K562 (cell line): ENCODE results near the gene SLC17A1. TPM values are rescaled to one million over a fixed set of nuclear protein-coding genes. Genes with fewer than 3 reads are reported as not detected.
"Not testable (repeated sequence)": the region's sequence is repeated elsewhere in the genome, so short reads cannot be mapped to it uniquely, and the experiment has no call there.

Experiments used
- ATAC-seq: fragments of 200-7000 bp; cut with Tn5 transposase; 3 replicates; pipeline ENCODE4 v1.9.1; 2020; ENCODE audit warnings: moderate library complexity
- BruUV-seq: library from RNA; stranded (reverse); fragments of 400-500 nt; replicated peaks from 2 replicates; lab custom pipeline; 2021; lab: Mats Ljungman, UMichigan
- CTCF ChIA-PET: fragments of 300-600 bp; formaldehyde crosslinking; extraction: SDS; loops from one replicate; lab custom pipeline; 2021; ENCODE audit warnings: low intra/inter-chr PET ratio; lab: Yijun Ruan, JAX
- POLR2A ChIA-PET: fragments of 300-600, 350-650 bp; sonication (Branson Sonifier 250); formaldehyde crosslinking; extraction: SDS; loops from one replicate; lab custom pipeline; 2021; ENCODE audit warnings: antibody characterized with exemption, inconsistent platforms; lab: Yijun Ruan, JAX
- DNase-seq, 4 experiments: peaks; one replicate each; pipeline versions ENCODE4 v3.0.0 to v3.0.0-alpha.2; 2011 to 2018; ENCODE audit warnings: low spot score in 3 of 4, mixed read lengths in 3 of 4; ENCODE audit errors: extremely low read depth in 1 of 4
- FAIRE-seq: peaks from 2 replicates; lab custom pipeline; 2011; peaks lifted over from hg19 to GRCh38; lab: Jason Lieb, UNC
- H2AFZ ChIP-seq: 2 replicates; pipeline ENCODE4 v1.6.0; 2011; ENCODE audit warnings: low read depth, low read length, control low read depth, inconsistent platforms
- H3K27ac ChIP-seq: fragments of 200-600 bp; 3 replicates; pipeline ENCODE4 v1.8.0; 2011; ENCODE audit warnings: low read depth, mild to moderate bottlenecking, control low read depth, inconsistent platforms, low read length, moderate library complexity, mixed read lengths; ENCODE audit errors: extremely low read depth
- H3K27me3 ChIP-seq, 2 experiments: fragments of 300-600 bp in 1 of 2; 2 replicates in 1 of 2; 3 replicates in 1 of 2; pipeline versions ENCODE4 v1.6.0 to v1.8.0; 2011; ENCODE audit warnings: inconsistent platforms in 2 of 2, low read length in 2 of 2, mild to moderate bottlenecking in 1 of 2, mixed read lengths in 1 of 2, moderate library complexity in 1 of 2; ENCODE audit not compliant: control insufficient read depth in 2 of 2, insufficient read depth in 2 of 2
- H3K36me3 ChIP-seq: fragments of 300-600 bp; 3 replicates; pipeline ENCODE4 v1.8.0; 2011; ENCODE audit warnings: mild to moderate bottlenecking, low read length, inconsistent platforms; ENCODE audit not compliant: control insufficient read depth, insufficient read depth
- H3K4me1 ChIP-seq, 2 experiments: fragments of 200-600 bp in 1 of 2; replicated peaks in 1 of 2; 2 replicates in 1 of 2; 3 replicates in 1 of 2; pipeline versions ENCODE4 v1.5.1 to v1.8.0; 2011; ENCODE audit warnings: inconsistent platforms in 2 of 2, low read length in 2 of 2, mild to moderate bottlenecking in 1 of 2, mixed read lengths in 1 of 2, moderate library complexity in 1 of 2; ENCODE audit not compliant: control insufficient read depth in 2 of 2, insufficient read depth in 2 of 2
- H3K4me2 ChIP-seq: 2 replicates; pipeline ENCODE4 v1.6.1; 2011; ENCODE audit warnings: low read length, control low read depth, inconsistent platforms, mixed read lengths; ENCODE audit not compliant: insufficient read depth
- H3K4me3 ChIP-seq: fragments of 200-600 bp; sonication (generic), shearing (Covaris generic); 2 replicates; pipeline ENCODE4 v1.5.1; 2016; ENCODE audit warnings: control low read depth, inconsistent platforms
- H3K79me2 ChIP-seq: fragments of 200-600 bp; 3 replicates; pipeline ENCODE4 v1.8.0; 2011; ENCODE audit warnings: low read length, inconsistent platforms; ENCODE audit not compliant: control insufficient read depth, insufficient read depth
- H3K9ac ChIP-seq, 2 experiments: 2 replicates each; pipeline versions ENCODE4 v1.6.0 to v1.6.1; 2011; ENCODE audit warnings: low read depth in 2 of 2, low read length in 2 of 2, control low read depth in 1 of 2, inconsistent platforms in 1 of 2, mild to moderate bottlenecking in 1 of 2, mixed read lengths in 1 of 2; ENCODE audit not compliant: insufficient read depth in 1 of 2
- H3K9me1 ChIP-seq: one replicate; pipeline ENCODE4 v1.6.0; 2011; ENCODE audit warnings: inconsistent platforms, mild to moderate bottlenecking, low read length, moderate library complexity; ENCODE audit not compliant: control insufficient read depth, insufficient read depth
- H3K9me3 ChIP-seq: replicated peaks from 2 replicates; pipeline ENCODE4 v1.5.1; 2011; ENCODE audit warnings: low read depth, low read length, inconsistent platforms; ENCODE audit not compliant: control insufficient read depth, insufficient read depth
- H4K20me1 ChIP-seq: replicated peaks from 2 replicates; pipeline ENCODE4 v1.6.1; 2011; ENCODE audit warnings: low read length, inconsistent platforms, mixed read lengths; ENCODE audit not compliant: control insufficient read depth, insufficient read depth
- ATF7 ChIP-seq: fragments of 450-650 bp; IDR thresholded peaks from 2 replicates; pipeline ENCODE4 v1.7.1; 2014; ENCODE audit warnings: mild to moderate bottlenecking, moderate library complexity
- PHF20 ChIP-seq: fragments of 450-650 bp; IDR thresholded peaks from 2 replicates; pipeline ENCODE4 v1.6.1; 2018; ENCODE audit not compliant: partially characterized antibody
- POU5F1 ChIP-seq: fragments of 150-350 bp; IDR thresholded peaks from 2 replicates; pipeline ENCODE4 v1.6.1; 2014; ENCODE audit warnings: borderline replicate concordance, low read length, low read depth, mild to moderate bottlenecking; ENCODE audit not compliant: partially characterized antibody
- PPARD ChIP-seq: fragments of 250-450 bp; sonication (Bioruptor Pico); IDR thresholded peaks from 2 replicates; pipeline ENCODE4 v1.8.0; 2022; ENCODE audit warnings: inconsistent platforms, mild to moderate bottlenecking, moderate library complexity
- SAFB2 ChIP-seq: fragments of 200-400 bp; formaldehyde crosslinking; IDR thresholded peaks from 2 replicates; pipeline ENCODE4 v1.6.1; 2018; ENCODE audit warnings: borderline replicate concordance, low read length, low read depth, moderate library complexity; ENCODE audit not compliant: severe bottlenecking
- SOX6 ChIP-seq: fragments of 450-650 bp; IDR thresholded peaks from 2 replicates; pipeline ENCODE4 v1.6.1; 2014; ENCODE audit warnings: mild to moderate bottlenecking
- SPI1 ChIP-seq: IDR thresholded peaks from 2 replicates; pipeline ENCODE4 v1.6.1; 2011; ENCODE audit warnings: low read depth, low read length, control low read depth, borderline replicate concordance
- TFAM ChIP-seq: fragments of 250-450 bp; sonication (Bioruptor Pico); conservative IDR thresholded peaks from 2 replicates; pipeline ENCODE4 v1.5.0; 2021; ENCODE audit warnings: mild to moderate bottlenecking, moderate library complexity
- ZNF146 ChIP-seq: IDR thresholded peaks from one replicate; pipeline ENCODE4 v1.6.1; 2018; ENCODE audit warnings: missing compliant biosample characterization; ENCODE audit not compliant: unreplicated experiment
- ZNF23 ChIP-seq: fragments of 250-450 bp; sonication (Bioruptor Pico); IDR thresholded peaks from 2 replicates; pipeline ENCODE4 v1.4.0; 2020; ENCODE audit warnings: mild to moderate bottlenecking
- WGBS: fragments of 100-300 bp; shearing (Covaris generic); methylation state at CpG from one replicate; pipeline ENCODE4 v1.1.6; 2016; ENCODE audit warnings: low coverage, mixed read lengths; ENCODE audit not compliant: insufficient coverage; ENCODE audit errors: missing lambda C conversion rate; 5-methylcytosine and 5-hydroxymethylcytosine counted together
- in situ Hi-C: fragments of 300-500 bp; cut with MboI; formaldehyde crosslinking; loops from 4 replicates; pipeline ENCODE4 v1.15.0; 2018; ENCODE audit warnings: inconsistent platforms, mixed read lengths
- intact Hi-C: fragments of 100-400 bp; cut with micrococcal nuclease; formaldehyde crosslinking; loops from 2 replicates; pipeline ENCODE4 v1.14.2; 2022
- polyA plus RNA-seq, 8 experiments: library from polyadenylated mRNA; depleted of rRNA in 4 of 8; stranded (reverse) in 5 of 8; unstranded in 3 of 8; fragments of >200 nt; fragmentation: Nextera tagmentation in 2 of 8; fragmentation: Illumina TruSeq in 1 of 8; extraction: Ambion mirVana in 2 of 8; extraction: Trizol in 1 of 8; gene quantifications; 2 replicates each; pipeline versions ENCODE4 v1.2.1 to v1.2.3, GENCODE V29; 2011 to 2014; ENCODE audit warnings: inconsistent platforms in 1 of 8, missing spikeins in 1 of 8
- total RNA-seq, 7 experiments: library from RNA; depleted of rRNA in 6 of 7; stranded (reverse); fragments of >200 nt in 6 of 7; fragmentation: Illumina TruSeq in 2 of 7; extraction: Trizol in 2 of 7; gene quantifications; 2 replicates each; pipeline versions ENCODE4 v1.2.1 to v1.2.3, GENCODE V29; 2011 to 2021; ENCODE audit warnings: low replicate concordance in 1 of 7
- TF ChIP-seq, protein P1 (sequence below): fragments of 250-450 bp; sonication (Bioruptor Pico); IDR thresholded peaks from 2 replicates; pipeline ENCODE4 v1.4.0; 2020; ENCODE audit warnings: mild to moderate bottlenecking, moderate library complexity, borderline replicate concordance
- TF ChIP-seq, protein P2 (sequence below): sonication (generic); formaldehyde crosslinking; IDR thresholded peaks from 2 replicates; pipeline ENCODE4 v1.8.0; 2022; ENCODE audit warnings: missing genetic modification reagents, mild to moderate bottlenecking, borderline replicate concordance

Gene SLC17A1
- total and polyA plus RNA-seq, 9 of the 15 experiments (the other 6 are each of a cell fraction or from before 2014, with no cell fraction given) = not detected

DNA sequence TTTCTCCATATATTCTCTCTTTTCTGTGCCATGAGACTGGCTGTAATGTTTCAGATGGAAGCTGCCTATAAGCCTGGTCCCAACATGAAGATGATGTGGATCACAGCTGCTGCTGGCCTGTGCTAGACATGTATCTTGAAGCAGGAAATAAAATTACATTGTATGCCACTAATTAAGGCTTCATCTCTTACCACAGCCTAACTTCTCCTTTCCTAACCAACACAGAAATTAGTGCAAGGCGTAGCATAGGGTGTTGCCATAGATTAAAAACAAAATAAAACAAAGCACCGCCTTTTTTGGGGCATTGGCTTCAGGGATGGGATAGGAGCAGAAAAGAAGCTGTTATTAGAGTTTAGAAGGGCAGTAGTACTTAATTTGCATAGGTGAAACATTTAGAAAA is 82.0 kb downstream of the SLC17A1 start (continued):
- TF ChIP-seq, protein P1, sequence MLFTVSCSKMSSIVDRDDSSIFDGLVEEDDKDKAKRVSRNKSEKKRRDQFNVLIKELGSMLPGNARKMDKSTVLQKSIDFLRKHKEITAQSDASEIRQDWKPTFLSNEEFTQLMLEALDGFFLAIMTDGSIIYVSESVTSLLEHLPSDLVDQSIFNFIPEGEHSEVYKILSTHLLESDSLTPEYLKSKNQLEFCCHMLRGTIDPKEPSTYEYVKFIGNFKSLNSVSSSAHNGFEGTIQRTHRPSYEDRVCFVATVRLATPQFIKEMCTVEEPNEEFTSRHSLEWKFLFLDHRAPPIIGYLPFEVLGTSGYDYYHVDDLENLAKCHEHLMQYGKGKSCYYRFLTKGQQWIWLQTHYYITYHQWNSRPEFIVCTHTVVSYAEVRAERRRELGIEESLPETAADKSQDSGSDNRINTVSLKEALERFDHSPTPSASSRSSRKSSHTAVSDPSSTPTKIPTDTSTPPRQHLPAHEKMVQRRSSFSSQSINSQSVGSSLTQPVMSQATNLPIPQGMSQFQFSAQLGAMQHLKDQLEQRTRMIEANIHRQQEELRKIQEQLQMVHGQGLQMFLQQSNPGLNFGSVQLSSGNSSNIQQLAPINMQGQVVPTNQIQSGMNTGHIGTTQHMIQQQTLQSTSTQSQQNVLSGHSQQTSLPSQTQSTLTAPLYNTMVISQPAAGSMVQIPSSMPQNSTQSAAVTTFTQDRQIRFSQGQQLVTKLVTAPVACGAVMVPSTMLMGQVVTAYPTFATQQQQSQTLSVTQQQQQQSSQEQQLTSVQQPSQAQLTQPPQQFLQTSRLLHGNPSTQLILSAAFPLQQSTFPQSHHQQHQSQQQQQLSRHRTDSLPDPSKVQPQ (CRISPR knock-in tag) = no peak
- TF ChIP-seq SAFB2 (no peak), SOX6 (no peak), ZNF23 (CRISPR knock-in tag) (no peak), PPARD (CRISPR knock-in tag) (no peak), ATF7 (no peak), PHF20 (no peak), POU5F1 (no peak), SPI1 (no peak), ZNF146 (CRISPR knock-in tag) (no peak), TFAM (CRISPR knock-in tag) (no peak)
- TF ChIP-seq, protein P2, sequence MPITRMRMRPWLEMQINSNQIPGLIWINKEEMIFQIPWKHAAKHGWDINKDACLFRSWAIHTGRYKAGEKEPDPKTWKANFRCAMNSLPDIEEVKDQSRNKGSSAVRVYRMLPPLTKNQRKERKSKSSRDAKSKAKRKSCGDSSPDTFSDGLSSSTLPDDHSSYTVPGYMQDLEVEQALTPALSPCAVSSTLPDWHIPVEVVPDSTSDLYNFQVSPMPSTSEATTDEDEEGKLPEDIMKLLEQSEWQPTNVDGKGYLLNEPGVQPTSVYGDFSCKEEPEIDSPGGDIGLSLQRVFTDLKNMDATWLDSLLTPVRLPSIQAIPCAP (CRISPR knock-in tag) = no peak

DNA sequence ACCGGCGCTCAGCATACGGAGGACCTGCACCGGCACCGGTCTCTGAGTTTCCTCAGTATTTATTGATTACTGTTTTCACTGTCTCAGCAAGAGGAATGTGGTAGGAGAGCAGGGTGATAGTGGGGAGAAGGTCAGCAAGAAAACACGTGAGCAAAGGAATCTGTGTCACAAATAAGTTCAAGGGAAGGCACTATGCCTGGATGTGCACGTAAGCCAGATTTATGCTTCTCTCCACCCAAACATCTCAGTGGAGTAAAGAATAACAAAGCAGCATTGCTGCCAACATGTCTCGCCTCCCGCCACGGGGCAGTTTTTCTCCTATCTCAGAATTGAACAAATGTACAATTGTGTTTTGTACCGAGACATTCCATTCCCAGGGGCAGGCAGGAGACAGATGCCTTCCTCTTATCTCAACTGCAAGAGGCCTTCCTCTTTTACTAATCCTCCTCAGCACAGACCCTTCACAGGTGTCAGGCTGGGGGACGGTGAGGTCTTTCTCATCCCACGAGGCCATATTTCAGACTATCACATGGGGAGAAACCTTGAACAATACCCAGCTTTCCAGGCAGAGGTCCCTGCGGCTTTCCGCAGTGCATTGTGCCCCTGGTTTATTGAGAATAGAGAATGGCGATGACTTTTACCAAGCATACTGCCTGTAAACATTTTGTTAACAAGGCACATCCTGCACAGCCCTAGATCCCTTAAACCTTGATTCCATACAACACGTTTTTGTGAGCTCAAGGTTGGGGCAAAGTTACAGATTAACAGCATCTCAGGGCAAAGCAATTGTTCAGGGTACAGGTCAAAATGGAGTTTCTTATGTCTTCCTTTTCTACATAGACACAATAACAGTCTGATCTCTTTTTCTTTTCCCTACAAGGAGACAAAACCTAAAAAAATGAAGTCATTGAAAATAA is 83.0 kb downstream of the SLC17A1 start:
- H3K4me2 ChIP-seq, H3K27me3 ChIP-seq, H3K9ac ChIP-seq, H3K9me1 ChIP-seq, CTCF ChIA-PET, FAIRE-seq, ATAC-seq, H2AFZ ChIP-seq, H4K20me1 ChIP-seq, H3K27ac ChIP-seq, H3K4me1 ChIP-seq, BruUV-seq, in situ Hi-C loops, intact Hi-C loops, H3K9me3 ChIP-seq, DNase-seq, H3K79me2 ChIP-seq, H3K4me3 ChIP-seq, H3K36me3 ChIP-seq: not testable (repeated sequence)
- POLR2A ChIA-PET = interaction anchor here (0.6 kb wide), 1 partner anchor 25 kb away, joined by 3 read pairs; no protein-coding TSS in a partner anchor
- 2% methylated on average over 16 of the region's 17 CpGs for WGBS
